T-cell (primary cell): ENCODE data around the gene EVX1. TPM values are rescaled to one million over a fixed set of nuclear protein-coding genes. Genes with fewer than 3 reads are reported as not detected.

ENCODE experiments used
- ATAC-seq, 4 experiments: fragments of 200-7000 bp in 3 of 4; fragments of 150-1000 bp in 1 of 4; cut with Tn5 transposase; replicated peaks in 1 of 4; 1 replicate in 3 of 4; 2 replicates in 1 of 4; pipeline ENCODE4 v1.10.0; 2021; ENCODE audit warnings: moderate library complexity in 3 of 4, mild to moderate bottlenecking in 2 of 4, moderate number of reproducible peaks in 1 of 4
- CTCF ChIA-PET, 2 donors: fragments of 300-600 bp; sonication (Branson Sonifier 250); formaldehyde crosslinking; loops; one replicate each; lab custom pipeline; 2022; ENCODE audit warnings: antibody characterized with exemption in 2 of 2; lab: Charles Lee
- POLR2A ChIA-PET, 2 donors: fragments of 300-600 bp; sonication (Branson Sonifier 250); formaldehyde crosslinking; loops; one replicate each; lab custom pipeline; 2022; ENCODE audit warnings: antibody characterized with exemption in 2 of 2; lab: Charles Lee
- DNase-seq, 35 experiments: peaks; one replicate each; pipeline versions ENCODE4 v3.0.0 to v3.0.0-alpha.2; 2013 to 2023
- H3K27ac ChIP-seq: one replicate; pipeline ENCODE4 v1.5.1; 2013; ENCODE audit warnings: low read length
- H3K27me3 ChIP-seq, 2 experiments: replicated peaks in 1 of 2; 1 replicate in 1 of 2; 2 replicates in 1 of 2; pipeline versions ENCODE4 v1.6.1 to v1.7.0; 2013; ENCODE audit warnings: low read length in 1 of 2, mixed read lengths in 1 of 2; ENCODE audit not compliant: control insufficient read depth in 2 of 2, insufficient read depth in 2 of 2; ENCODE audit errors: extremely low read depth in 1 of 2
- H3K36me3 ChIP-seq, 2 donors: 1 replicate in 1 of 2; 2 replicates in 1 of 2; pipeline versions ENCODE4 v1.6.1 to v1.7.0; 2013; ENCODE audit warnings: low read length in 1 of 2; ENCODE audit not compliant: control insufficient read depth in 2 of 2, insufficient read depth in 1 of 2; ENCODE audit errors: extremely low read depth in 1 of 2
- H3K4me1 ChIP-seq, 2 experiments: 1 replicate in 1 of 2; 2 replicates in 1 of 2; pipeline versions ENCODE4 v1.6.1 to v1.7.0; 2013; ENCODE audit warnings: low read length in 2 of 2, mixed read lengths in 1 of 2; ENCODE audit not compliant: insufficient read depth in 2 of 2, control insufficient read depth in 1 of 2; ENCODE audit errors: extremely low read depth in 1 of 2
- H3K4me3 ChIP-seq, 2 donors: 1 replicate in 1 of 2; 2 replicates in 1 of 2; pipeline versions ENCODE4 v1.5.1 to v1.7.0; 2013; ENCODE audit warnings: mild to moderate bottlenecking in 2 of 2, low read length in 1 of 2, moderate library complexity in 1 of 2; ENCODE audit not compliant: control insufficient read depth in 1 of 2; ENCODE audit errors: extremely low read depth in 1 of 2
- H3K9me3 ChIP-seq: 2 replicates; pipeline ENCODE4 v1.7.0; 2013
- H3K27ac Mint-ChIP-seq, 2 donors: one replicate each; pipeline ENCODE4 v1.8.0; 2020 to 2021; ENCODE audit warnings: mild to moderate bottlenecking in 2 of 2, mixed read lengths in 2 of 2
- H3K27me3 Mint-ChIP-seq, 2 donors: one replicate each; pipeline ENCODE4 v1.8.0; 2021 to 2022; ENCODE audit warnings: mixed read lengths in 2 of 2
- H3K36me3 Mint-ChIP-seq: one replicate; pipeline ENCODE4 v1.8.0; 2021; ENCODE audit warnings: mixed read lengths
- H3K4me1 Mint-ChIP-seq, 3 donors: one replicate each; pipeline ENCODE4 v1.8.0; 2020 to 2022; ENCODE audit warnings: mixed read lengths in 3 of 3, mild to moderate bottlenecking in 1 of 3
- H3K4me3 Mint-ChIP-seq, 3 donors: one replicate each; pipeline ENCODE4 v1.8.0; 2020 to 2022; ENCODE audit warnings: mild to moderate bottlenecking in 3 of 3, mixed read lengths in 3 of 3, moderate library complexity in 3 of 3
- H3K9me3 Mint-ChIP-seq, 3 donors: one replicate each; pipeline ENCODE4 v1.8.0; 2020 to 2022; ENCODE audit warnings: mixed read lengths in 3 of 3
- WGBS: methylation state at CpG from one replicate; pipeline ENCODE4 v1.1.5; 2013; ENCODE audit warnings: missing lambda C conversion rate; ENCODE audit not compliant: insufficient coverage; 5-methylcytosine and 5-hydroxymethylcytosine counted together
- total RNA-seq, 35 experiments: library from RNA in 6 of 35; stranded (reverse) in 6 of 35; fragments of 120-200 nt in 1 of 35; gene quantifications; one replicate each; pipeline versions ENCODE4 v1.2.1 to v1.2.4 and lab custom pipeline; 2013 to 2026

Gene EVX1
- total RNA-seq, 5 donors from 2014 or later (not counting 1 experiment from before 2014, with no cell fraction given) = 0.16 TPM; not detected in 4

- ATAC-seq (no peak), DNase-seq (peak in 1 of 35 experiments; percentile 23)
- no peaks in the 10 kb centered on the region for H3K9me3 ChIP-seq
- Mint-ChIP-seq H3K4me1 (peaks cover 41 to 42% (median 41%) of the 10 kb centered on the region in 3 donors), H3K36me3 (no peaks in the 10 kb centered on the region), H3K4me3 (peak overlapping the region in 1 of 3 donors; percentile 70), H3K9me3 (no peaks in the 10 kb centered on the region), H3K27me3 (peaks cover 78 to 82% of the 10 kb centered on the region in 2 donors), H3K27ac (peak overlapping the region in 1 of 2 donors; percentile 65)
- ChIA-PET CTCF (no interaction called here), POLR2A (no interaction called here)
- H3K27ac ChIP-seq = no peak overlapping the region
- peaks cover 37 to 60% of the 10 kb centered on the region in 2 experiments for H3K27me3 ChIP-seq
- H3K4me1 ChIP-seq = peaks cover 3 to 53% of the 10 kb centered on the region in 2 experiments
- WGBS = 35% methylated on average over 4 of the region's 18 CpGs
- H3K4me3 ChIP-seq = no peak overlapping the region
- H3K36me3 ChIP-seq = no peaks in the 10 kb centered on the region
Observed at GRCh38 chr7:27197137-27198042, 45.2 kb upstream of the EVX1 start.

- ChIA-PET POLR2A (interaction anchor here in 1 of 2 donors (0.6 kb wide), 1 partner anchor 407 kb away, joined by 5 read pairs; no protein-coding TSS in a partner anchor), CTCF (interaction anchor here (0.5 to 1.2 kb wide), 6 partner anchors 30 to 1336 kb away, joined by 3 to 8 read pairs (median 3); no protein-coding TSS in a partner anchor)
- H3K27me3 ChIP-seq = peaks cover 41 to 60% of the 10 kb centered on the region in 2 experiments
- H3K27me3 Mint-ChIP-seq = peaks cover 82 to 83% of the 10 kb centered on the region in 2 donors
- no peaks in the 10 kb centered on the region for H3K36me3 ChIP-seq
- no peaks in the 10 kb centered on the region for H3K36me3 Mint-ChIP-seq
- no peaks in the 10 kb centered on the region for H3K9me3 Mint-ChIP-seq
- H3K4me1 Mint-ChIP-seq = peaks cover 38 to 39% (median 38%) of the 10 kb centered on the region in 3 donors
- H3K4me3 Mint-ChIP-seq = peak overlapping the region in 2 of 3 donors; percentile 40 to 70
- WGBS = 13% methylated on average over 19 of the region's 29 CpGs
- H3K27ac ChIP-seq = no peak overlapping the region
- peak overlapping the region in 1 of 2 donors; percentile 50 for H3K27ac Mint-ChIP-seq
- peak overlapping the region in 1 of 2 donors; percentile 11 for H3K4me3 ChIP-seq
- ATAC-seq (no peak), DNase-seq (peak in 4 of 35 experiments; percentile 7 to 23 (median 16))
- peaks cover 3 to 46% of the 10 kb centered on the region in 2 experiments for H3K4me1 ChIP-seq
- H3K9me3 ChIP-seq = no peaks in the 10 kb centered on the region
Observed at GRCh38 chr7:27198138-27198841, 44.3 kb upstream of the EVX1 start.

DNA sequence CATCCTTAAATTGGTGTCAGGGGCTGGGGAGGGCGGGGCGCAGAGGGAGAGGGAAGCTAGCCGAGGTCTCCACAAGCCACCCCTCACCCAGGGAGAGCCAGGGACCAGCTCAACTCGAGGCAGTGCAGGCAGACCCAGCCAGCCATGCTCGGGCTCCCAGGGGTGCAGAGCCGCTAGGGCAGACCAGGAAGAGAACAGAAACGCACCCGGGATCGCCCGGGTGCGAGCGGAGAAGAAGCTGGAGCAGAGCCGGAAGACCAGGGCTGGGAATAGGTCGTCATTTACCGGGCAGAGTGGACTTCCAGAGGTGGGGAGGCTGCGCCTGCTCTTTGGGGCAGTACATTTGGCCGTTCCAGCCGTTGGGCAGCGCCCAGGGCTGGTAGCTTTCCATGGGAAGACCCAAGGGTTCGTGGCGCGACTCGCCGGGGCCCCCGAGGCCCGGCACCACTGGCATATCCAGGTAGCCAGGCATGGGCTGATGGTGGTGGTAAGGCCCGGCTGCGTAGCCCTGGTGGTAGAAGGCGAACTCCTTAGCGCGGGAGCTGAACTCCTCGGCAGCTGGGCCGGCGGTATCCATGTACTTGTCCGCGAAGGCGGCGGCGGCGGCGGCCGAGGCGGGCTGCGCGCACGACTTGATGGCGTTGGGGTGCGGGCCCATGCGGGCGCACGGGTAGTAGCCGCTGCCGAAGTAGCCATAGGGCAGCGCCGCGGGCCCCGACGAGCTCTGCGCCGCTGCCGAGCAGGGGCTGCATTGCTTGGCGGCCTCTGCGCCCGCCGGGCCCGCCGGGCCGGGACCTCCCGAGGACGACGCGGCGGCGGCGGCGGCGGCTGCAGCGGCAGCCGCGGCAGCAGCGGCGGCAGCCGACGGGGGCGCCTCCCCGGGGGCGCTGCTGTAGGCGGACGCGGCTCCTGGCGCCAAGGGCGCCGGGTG is 43.5 kb upstream of the EVX1 start:
- no peaks in the 10 kb centered on the region for H3K36me3 Mint-ChIP-seq
- H3K27ac Mint-ChIP-seq = peak overlapping the region in 1 of 2 donors; percentile 23
- H3K36me3 ChIP-seq = no peaks in the 10 kb centered on the region
- H3K27me3 Mint-ChIP-seq = peaks cover 81 to 83% of the 10 kb centered on the region in 2 donors
- peaks cover 41 to 61% of the 10 kb centered on the region in 2 experiments for H3K27me3 ChIP-seq
- ATAC-seq (peak in 3 of 4 experiments; percentile 23 to 38 (median 32)), DNase-seq (peak in 3 of 35 experiments; percentile 10 to 27 (median 23))
- peak overlapping the region; percentile 41 to 71 (median 46) for H3K4me3 Mint-ChIP-seq
- H3K4me1 Mint-ChIP-seq = peaks cover 34 to 37% (median 36%) of the 10 kb centered on the region in 3 donors
- H3K4me3 ChIP-seq = peak overlapping the region in 1 of 2 donors; percentile 15
- ChIA-PET POLR2A (interaction anchor here (0.6 kb wide), 3 partner anchors 406 to 1337 kb away, joined by 3 to 5 read pairs (median 3); no protein-coding TSS in a partner anchor), CTCF (interaction anchor here (0.5 to 1.2 kb wide), 8 partner anchors 11 to 1337 kb away, joined by 3 to 8 read pairs (median 3); no protein-coding TSS in a partner anchor)
- H3K9me3 ChIP-seq = no peaks in the 10 kb centered on the region
- H3K4me1 ChIP-seq = peaks cover 3 to 40% of the 10 kb centered on the region in 2 experiments
- no peak overlapping the region for H3K27ac ChIP-seq
- no peaks in the 10 kb centered on the region for H3K9me3 Mint-ChIP-seq
- 5% methylated on average over 89 of the region's 93 CpGs for WGBS

GRCh38 chr7:27199849-27200760 is 42.5 kb upstream of the EVX1 start, which contains the start of gene HOXA13:
TSS of gene HOXA13 (minus strand) at chr7:27200091. CDS start at chr7:27200077, 14 bp downstream.
- DNase-seq = peak in 3 of 35 experiments; percentile 10 to 54 (median 26)
- peak; percentile 64 to 72 (median 66) for ATAC-seq
- no peaks in the 10 kb centered on the region for H3K36me3 ChIP-seq
- POLR2A ChIA-PET = interaction anchor here (0.6 kb wide), 2 partner anchors 1039 to 1338 kb away, joined by 3 read pairs; no protein-coding TSS in a partner anchor
- H3K27me3 ChIP-seq = peaks cover 40 to 68% of the 10 kb centered on the region in 2 experiments
- H3K4me3 ChIP-seq = peak within 1 kb of the TSS; percentile 19 to 49
- no peak within 1 kb of the TSS for H3K27ac ChIP-seq
- peak within 1 kb of the TSS; percentile 68 to 75 (median 71) for H3K4me3 Mint-ChIP-seq
- H3K4me1 Mint-ChIP-seq = peaks cover 41 to 46% (median 44%) of the 10 kb centered on the region in 3 donors
- H3K9me3 Mint-ChIP-seq = no peaks in the 10 kb centered on the region
- H3K4me1 ChIP-seq = peaks cover 3 to 46% of the 10 kb centered on the region in 2 experiments
- H3K27me3 Mint-ChIP-seq = peaks cover 80 to 83% of the 10 kb centered on the region in 2 donors
- WGBS = 3% methylated on average over 73 of the region's 99 CpGs
- peak within 1 kb of the TSS in 1 of 2 donors; percentile 49 for H3K27ac Mint-ChIP-seq
- H3K9me3 ChIP-seq = no peaks in the 10 kb centered on the region
- H3K36me3 Mint-ChIP-seq = no peaks in the 10 kb centered on the region
- CTCF ChIA-PET = interaction anchor here (0.6 to 1.0 kb wide), 3 partner anchors 10 to 59 kb away, joined by 3 to 4 read pairs (median 3); no protein-coding TSS in a partner anchor
